PFSK-1 (cell line): Measurements from ENCODE around the gene TBC1D17.

Source experiments
- POLR2AphosphoS5 ChIP-seq: IDR thresholded peaks from 2 replicates; pipeline ENCODE4 v1.6.1; 2012; ENCODE audit warnings: low read depth, mild to moderate bottlenecking, control low read depth, low read length, moderate library complexity
- REST ChIP-seq, 2 experiments: IDR thresholded peaks; 2 replicates each; pipeline versions ENCODE4 v1.6.1 to v1.8.0; 2011 to 2012; ENCODE audit warnings: low read depth in 2 of 2, low read length in 2 of 2, control low read depth in 1 of 2, inconsistent platforms in 1 of 2, mild to moderate bottlenecking in 1 of 2, moderate library complexity in 1 of 2; ENCODE audit not compliant: insufficient read depth in 1 of 2

- TF ChIP-seq POLR2AphosphoS5, result no peak
- TF ChIP-seq REST (IDR thresholded peaks at IDR 0.05; ENCODE audit: insufficient read depth in 1 of 2, low read depth in 2 of 2, low read length in 2 of 2), result no peak
Observed at GRCh38 chr19:49926515-49926914, 49.0 kb downstream of the TBC1D17 start.
